Trophoblast cell (in vitro differentiated cells and primary cell): Measurements from ENCODE around the gene HELZ2.

Experiments
- DNase-seq, 2 donors: peaks; one replicate each; pipeline ENCODE4 v3.0.0-alpha.2; 2016
- H2AFZ ChIP-seq: 2 replicates; pipeline ENCODE4 v1.6.1; 2013; ENCODE audit warnings: low read length, moderate library complexity, mild to moderate bottlenecking; ENCODE audit not compliant: insufficient read depth, poor library complexity
- H2AK5ac ChIP-seq: 2 replicates; pipeline ENCODE4 v1.6.1; 2013; ENCODE audit warnings: mild to moderate bottlenecking, low read length
- H2BK120ac ChIP-seq: 2 replicates; pipeline ENCODE4 v1.6.1; 2013; ENCODE audit warnings: low read length, mild to moderate bottlenecking, moderate library complexity; ENCODE audit not compliant: insufficient read depth, poor library complexity
- H2BK12ac ChIP-seq: 2 replicates; pipeline ENCODE4 v1.6.1; 2013; ENCODE audit warnings: mild to moderate bottlenecking, low read length, moderate library complexity
- H2BK5ac ChIP-seq: 2 replicates; pipeline ENCODE4 v1.6.1; 2013; ENCODE audit warnings: low read length, low read depth, moderate library complexity, mild to moderate bottlenecking; ENCODE audit not compliant: poor library complexity
- H3K14ac ChIP-seq: 2 replicates; pipeline ENCODE4 v1.6.1; 2013; ENCODE audit warnings: mild to moderate bottlenecking, low read length
- H3K18ac ChIP-seq: 2 replicates; pipeline ENCODE4 v1.6.1; 2013; ENCODE audit warnings: mild to moderate bottlenecking, low read length
- H3K23ac ChIP-seq: 2 replicates; pipeline ENCODE4 v1.6.1; 2013; ENCODE audit warnings: low read length
- H3K27ac ChIP-seq: 2 replicates; pipeline ENCODE4 v1.5.1; 2013; ENCODE audit warnings: low read depth, mild to moderate bottlenecking, inconsistent platforms, low read length, moderate library complexity
- H3K27me3 ChIP-seq: 2 replicates; pipeline ENCODE4 v1.6.1; 2013; ENCODE audit warnings: inconsistent platforms, mild to moderate bottlenecking, low read length, moderate library complexity; ENCODE audit not compliant: insufficient read depth
- H3K36me3 ChIP-seq, 2 experiments: 1 replicate in 1 of 2; 2 replicates in 1 of 2; pipeline ENCODE4 v1.6.1; 2013; ENCODE audit warnings: low read length in 2 of 2, mild to moderate bottlenecking in 2 of 2, moderate library complexity in 1 of 2; ENCODE audit not compliant: insufficient read depth in 2 of 2, control insufficient read depth in 1 of 2
- H3K4ac ChIP-seq: 2 replicates; pipeline ENCODE4 v1.6.1; 2013; ENCODE audit warnings: low read depth, mild to moderate bottlenecking, low read length, moderate library complexity
- H3K4me1 ChIP-seq, 2 experiments: 1 replicate in 1 of 2; 2 replicates in 1 of 2; pipeline ENCODE4 v1.6.1; 2013; ENCODE audit warnings: low read length in 2 of 2, mild to moderate bottlenecking in 2 of 2, moderate library complexity in 1 of 2; ENCODE audit not compliant: insufficient read depth in 2 of 2, control insufficient read depth in 1 of 2
- H3K4me2 ChIP-seq: 2 replicates; pipeline ENCODE4 v1.6.1; 2013; ENCODE audit warnings: inconsistent platforms, mild to moderate bottlenecking, low read length, moderate library complexity
- H3K4me3 ChIP-seq: 2 replicates; pipeline ENCODE4 v1.5.1; 2013; ENCODE audit warnings: mild to moderate bottlenecking, low read depth, low read length, inconsistent platforms
- H3K79me1 ChIP-seq: one replicate; pipeline ENCODE4 v1.6.1; 2013; ENCODE audit warnings: low read length
- H3K79me2 ChIP-seq: 2 replicates; pipeline ENCODE4 v1.6.1; 2013; ENCODE audit warnings: low read length, mild to moderate bottlenecking; ENCODE audit not compliant: control insufficient read depth, insufficient read depth, poor library complexity
- H3K9ac ChIP-seq: 2 replicates; pipeline ENCODE4 v1.6.1; 2013; ENCODE audit warnings: mild to moderate bottlenecking, low read length
- H3K9me3 ChIP-seq: 2 replicates; pipeline ENCODE4 v1.6.1; 2013; ENCODE audit warnings: low read depth, mild to moderate bottlenecking, control low read depth, inconsistent platforms, low read length; ENCODE audit not compliant: insufficient read depth
- H4K12ac ChIP-seq: 2 replicates; pipeline ENCODE4 v1.6.1; 2013; ENCODE audit warnings: low read depth, mild to moderate bottlenecking, low read length, moderate library complexity
- H4K8ac ChIP-seq: 2 replicates; pipeline ENCODE4 v1.6.1; 2013; ENCODE audit warnings: low read depth, mild to moderate bottlenecking, low read length, moderate library complexity
- H4K91ac ChIP-seq: one replicate; pipeline ENCODE4 v1.6.1; 2013; ENCODE audit warnings: low read depth, mild to moderate bottlenecking, low read length, moderate library complexity
- WGBS: extraction: QIAGEN DNeasy Blood & Tissue Kit; methylation state at CpG from one replicate; pipeline ENCODE4 v1.1.7; 2013; ENCODE audit warnings: missing lambda C conversion rate; ENCODE audit not compliant: insufficient read length, insufficient coverage; ENCODE audit errors: extremely low coverage; 5-methylcytosine and 5-hydroxymethylcytosine counted together

The HELZ2 gene

DNA sequence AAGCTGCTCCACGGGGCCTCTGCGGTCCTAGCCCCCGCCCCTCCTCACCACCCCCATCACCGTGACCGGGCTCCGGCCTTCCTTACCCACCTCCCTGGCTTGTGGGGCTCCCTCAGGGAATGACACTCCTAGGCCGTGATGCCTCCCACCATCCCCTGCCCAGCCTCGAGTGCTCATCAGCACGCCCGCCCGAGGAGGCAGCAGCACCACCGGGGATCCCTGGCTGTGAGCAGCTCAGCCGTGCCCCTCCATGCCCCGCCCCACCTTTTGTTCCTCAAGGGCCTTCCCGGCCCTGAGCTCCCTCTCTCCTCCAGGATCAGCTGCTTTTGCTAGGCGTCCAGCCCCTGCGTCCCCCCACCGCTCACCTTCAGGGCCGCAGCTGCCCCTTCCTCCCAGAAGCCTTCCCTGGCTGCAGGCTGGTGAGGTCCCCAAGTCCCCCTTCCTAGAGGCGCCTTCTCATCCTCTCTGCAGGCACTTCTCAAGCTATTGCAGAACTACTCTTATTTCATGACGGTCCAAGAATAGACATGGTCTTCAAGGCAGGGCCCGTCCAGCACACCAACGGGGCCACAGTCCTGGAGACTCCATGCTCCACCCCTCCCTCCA, 17.1 kb downstream of the HELZ2 start:
- peaks cover 17% of the 10 kb centered on the region in 2 experiments for H3K36me3 ChIP-seq
- H3K4me2 ChIP-seq = no peak overlapping the region
- peaks cover 3% of the 10 kb centered on the region for H3K79me1 ChIP-seq
- no peak for DNase-seq
- no peak overlapping the region for H4K91ac ChIP-seq
- H3K9ac ChIP-seq = no peak overlapping the region
- H3K23ac ChIP-seq = no peak overlapping the region
- no peak overlapping the region for H4K12ac ChIP-seq
- no peak overlapping the region for H2AFZ ChIP-seq
- H3K14ac ChIP-seq = no peak overlapping the region
- no peak overlapping the region for H2AK5ac ChIP-seq
- H3K79me2 ChIP-seq = no peaks in the 10 kb centered on the region
- no peak overlapping the region for H3K4ac ChIP-seq
- H2BK5ac ChIP-seq = no peak overlapping the region
- H4K8ac ChIP-seq = no peak overlapping the region
- no peak overlapping the region for H3K4me3 ChIP-seq
- H3K27me3 ChIP-seq = no peaks in the 10 kb centered on the region
- no CpG with 5 or more reads among the region's 23 CpGs for WGBS
- no peak overlapping the region for H3K18ac ChIP-seq
- peaks cover 2% of the 10 kb centered on the region for H3K9me3 ChIP-seq
- no peak overlapping the region for H2BK120ac ChIP-seq
- no peak overlapping the region for H3K27ac ChIP-seq
- no peak overlapping the region for H2BK12ac ChIP-seq
- H3K4me1 ChIP-seq = peaks cover 6 to 7% of the 10 kb centered on the region in 2 experiments

DNA sequence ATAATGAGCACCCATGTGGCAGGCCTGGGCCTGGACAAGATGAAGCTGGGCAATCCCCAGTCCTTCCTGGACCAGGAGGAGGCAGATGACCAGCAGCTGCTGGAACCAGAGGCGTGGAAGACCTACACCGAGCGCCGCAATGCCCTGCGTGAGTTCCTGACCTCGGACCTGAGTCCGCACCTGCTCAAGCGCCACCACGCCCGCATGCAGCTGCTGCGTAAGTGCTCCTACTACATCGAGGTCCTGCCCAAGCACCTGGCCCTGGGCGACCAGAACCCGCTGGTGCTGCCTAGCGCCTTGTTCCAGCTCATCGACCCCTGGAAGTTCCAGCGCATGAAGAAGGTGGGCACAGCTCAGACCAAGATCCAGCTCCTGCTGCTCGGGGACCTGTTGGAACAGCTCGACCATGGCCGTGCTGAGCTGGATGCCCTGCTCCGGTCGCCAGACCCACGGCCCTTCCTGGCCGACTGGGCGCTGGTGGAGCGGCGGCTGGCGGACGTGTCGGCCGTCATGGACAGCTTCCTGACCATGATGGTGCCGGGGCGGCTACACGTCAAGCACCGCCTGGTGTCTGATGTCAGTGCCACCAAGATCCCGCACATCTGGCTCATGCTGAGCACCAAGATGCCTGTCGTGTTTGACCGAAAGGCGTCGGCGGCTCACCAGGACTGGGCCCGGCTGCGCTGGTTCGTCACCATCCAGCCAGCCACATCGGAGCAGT, 18.2 kb downstream of the HELZ2 start:
- Histone ChIP-seq H3K27me3 (no peaks in the 10 kb centered on the region), H3K9me3 (peaks cover 2% of the 10 kb centered on the region), H3K14ac (no peak overlapping the region), H3K4ac (no peak overlapping the region), H2BK5ac (no peak overlapping the region), H4K91ac (no peak overlapping the region), H3K4me3 (no peak overlapping the region), H2BK120ac (no peak overlapping the region), H3K9ac (no peak overlapping the region), H4K8ac (no peak overlapping the region), H3K4me2 (no peak overlapping the region), H3K23ac (no peak overlapping the region), H3K79me1 (peaks cover 3% of the 10 kb centered on the region), H2AK5ac (no peak overlapping the region), H3K18ac (no peak overlapping the region), H3K36me3 (peaks cover 11 to 12% of the 10 kb centered on the region in 2 experiments), H4K12ac (no peak overlapping the region), H3K4me1 (peaks cover 6 to 7% of the 10 kb centered on the region in 2 experiments), H2BK12ac (no peak overlapping the region), H3K27ac (no peak overlapping the region), H2AFZ (no peak overlapping the region), H3K79me2 (no peaks in the 10 kb centered on the region)
- DNase-seq = peak; percentile 45 to 69
- no CpG with 5 or more reads among the region's 45 CpGs for WGBS

DNA sequence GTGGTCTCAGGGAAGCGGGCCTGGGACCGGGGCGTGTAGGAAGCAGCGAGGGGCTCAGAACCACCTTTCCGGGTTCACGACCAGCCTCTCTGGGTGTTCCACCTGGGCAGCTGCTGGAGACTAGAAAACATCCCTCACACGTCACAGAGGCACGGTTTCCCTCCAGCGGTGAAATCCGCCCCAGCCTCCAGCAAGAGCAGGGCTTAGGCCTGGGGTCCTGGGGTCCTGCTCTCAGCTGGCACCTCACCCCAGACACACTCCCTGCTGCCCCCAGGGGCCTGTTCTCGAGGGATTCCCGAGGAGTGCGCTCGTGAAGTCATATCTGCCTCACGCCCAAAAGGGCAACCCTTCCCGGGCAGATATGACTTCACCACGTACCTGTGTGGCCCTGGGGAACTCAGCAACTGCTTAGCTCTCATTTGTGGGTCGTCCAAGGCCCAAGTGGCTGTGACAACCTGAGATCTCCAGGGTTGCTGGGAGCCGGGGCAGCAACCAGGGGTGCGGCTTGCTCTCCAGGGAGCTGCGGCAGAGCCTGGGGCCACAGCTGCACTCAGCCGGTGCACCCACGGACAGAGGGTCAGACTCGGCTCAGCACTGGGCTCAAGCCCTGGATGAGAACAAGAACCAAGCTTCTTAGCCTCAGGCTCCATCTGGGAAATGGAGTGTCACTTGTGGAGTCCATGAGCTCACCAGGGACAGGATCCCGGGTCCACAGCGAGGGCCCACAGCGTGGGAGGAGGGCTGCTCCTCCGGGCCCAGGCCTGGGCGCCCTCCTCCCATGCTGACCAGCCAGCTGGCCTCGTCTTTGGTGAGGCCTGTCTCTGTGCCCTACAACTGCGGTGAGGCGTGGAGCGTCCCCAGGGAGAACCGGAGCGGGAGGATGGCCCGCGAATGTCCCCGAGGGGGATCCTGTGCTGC, 19.4 kb downstream of the HELZ2 start:
- Histone ChIP-seq H3K18ac (no peak overlapping the region), H3K79me2 (no peaks in the 10 kb centered on the region), H3K23ac (no peak overlapping the region), H2BK5ac (no peak overlapping the region), H2AFZ (no peak overlapping the region), H4K91ac (no peak overlapping the region), H3K4me3 (peak overlapping the region; percentile 30), H3K9me3 (peaks cover 2% of the 10 kb centered on the region), H4K8ac (no peak overlapping the region), H4K12ac (no peak overlapping the region), H2AK5ac (no peak overlapping the region), H3K4ac (no peak overlapping the region), H3K14ac (no peak overlapping the region), H2BK12ac (no peak overlapping the region), H3K79me1 (peaks cover 3% of the 10 kb centered on the region), H3K4me1 (peaks cover 6 to 7% of the 10 kb centered on the region in 2 experiments), H3K4me2 (peak overlapping the region; percentile 50), H3K36me3 (peaks cover 0 to under 1% of the 10 kb centered on the region in 2 experiments), H2BK120ac (no peak overlapping the region), H3K27ac (no peak overlapping the region), H3K9ac (no peak overlapping the region), H3K27me3 (no peaks in the 10 kb centered on the region)
- WGBS = no CpG with 5 or more reads among the region's 38 CpGs
- DNase-seq = peak in 1 of 2 donors; percentile 25

DNA sequence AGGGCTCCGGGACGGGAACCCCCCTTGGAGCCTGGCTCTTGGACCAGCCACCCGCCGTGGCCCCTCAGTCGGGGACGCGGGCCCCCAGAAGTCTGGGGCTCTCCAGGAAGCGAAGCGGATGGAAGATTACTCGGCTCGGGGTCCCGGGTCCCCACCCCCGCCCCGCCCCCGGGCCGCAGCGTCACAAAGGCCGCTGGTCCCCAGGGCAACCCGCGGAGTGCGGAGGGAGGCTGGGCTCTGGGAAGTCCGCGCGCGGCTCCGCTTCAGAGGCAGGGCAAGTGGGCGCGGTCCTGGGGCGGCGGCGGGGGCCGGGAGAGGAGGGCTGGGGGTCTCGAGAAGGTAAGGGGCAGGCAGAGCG, 20.1 kb downstream of the HELZ2 start, which contains the start of gene FNDC11:
Gene FNDC11 (plus strand): TSS at position 227 of the 358 bp plus-strand sequence. CDS start 1,505 bp downstream, outside the sequence.
- H2AK5ac ChIP-seq = no peak within 1 kb of the TSS
- H4K12ac ChIP-seq = peak within 1 kb of the TSS; percentile 59
- H4K8ac ChIP-seq = no peak within 1 kb of the TSS
- peak within 1 kb of the TSS; percentile 42 for H3K14ac ChIP-seq
- H3K27me3 ChIP-seq = no peaks in the 10 kb centered on the region
- peaks cover 3% of the 10 kb centered on the region for H3K79me1 ChIP-seq
- no peak within 1 kb of the TSS for H3K23ac ChIP-seq
- peak within 1 kb of the TSS; percentile 30 for H3K4me3 ChIP-seq
- WGBS = no CpG with 5 or more reads among the region's 34 CpGs
- peak within 1 kb of the TSS; percentile 50 for H3K4me2 ChIP-seq
- peak within 1 kb of the TSS; percentile 15 for H3K4ac ChIP-seq
- no peaks in the 10 kb centered on the region for H3K36me3 ChIP-seq
- H3K18ac ChIP-seq = peak within 1 kb of the TSS; percentile 46
- no peak within 1 kb of the TSS for H2BK12ac ChIP-seq
- peak within 1 kb of the TSS; percentile 47 for H2BK120ac ChIP-seq
- H3K79me2 ChIP-seq = no peaks in the 10 kb centered on the region
- H3K4me1 ChIP-seq = peaks cover 6 to 7% of the 10 kb centered on the region in 2 experiments
- no peak within 1 kb of the TSS for H3K9ac ChIP-seq
- peak within 1 kb of the TSS; percentile 62 for H2AFZ ChIP-seq
- DNase-seq = no peak
- no peak within 1 kb of the TSS for H2BK5ac ChIP-seq
- peaks cover 2% of the 10 kb centered on the region for H3K9me3 ChIP-seq
- H4K91ac ChIP-seq = peak within 1 kb of the TSS; percentile 60
- H3K27ac ChIP-seq = no peak within 1 kb of the TSS
